Left ventricle myocardium inferior (tissue), 1 donor: Measurements from ENCODE around the gene PLEKHM2. TPM values are rescaled to one million over a fixed set of nuclear protein-coding genes. Genes with fewer than 3 reads are reported as not detected.

Source experiments
- DNase-seq: peaks from one replicate; pipeline ENCODE4 v3.0.0-alpha.2; 2020
- H3K27ac ChIP-seq: fragments of 200-600 bp; replicated peaks from 2 replicates; pipeline ENCODE4 v1.8.0; 2021
- H3K27me3 ChIP-seq: fragments of 200-600 bp; 2 replicates; pipeline ENCODE4 v1.8.0; 2021; ENCODE audit warnings: low read depth
- H3K36me3 ChIP-seq: fragments of 200-600 bp; 2 replicates; pipeline ENCODE4 v1.8.0; 2021
- H3K4me1 ChIP-seq: fragments of 200-600 bp; 2 replicates; pipeline ENCODE4 v1.8.0; 2021
- H3K4me3 ChIP-seq: fragments of 200-600 bp; 2 replicates; pipeline ENCODE4 v1.8.0; 2021; ENCODE audit warnings: mild to moderate bottlenecking, moderate library complexity
- H3K9me3 ChIP-seq: fragments of 200-600 bp; replicated peaks from 2 replicates; pipeline ENCODE4 v1.8.0; 2021
- CTCF ChIP-seq: fragments of 200-600 bp; IDR thresholded peaks from 2 replicates; pipeline ENCODE4 v1.8.0; 2021; ENCODE audit warnings: antibody characterized with exemption, mild to moderate bottlenecking, borderline replicate concordance
- intact Hi-C: fragments of 100-400 bp; cut with micrococcal nuclease; formaldehyde crosslinking; loops from one replicate; pipeline ENCODE4 v1.11.0; 2022
- total RNA-seq: library from RNA; stranded (reverse); fragmentation: NEBNext Ultra II Directional; extraction: Animal tissue kit (Norgen Biotek cat#: 25700); gene quantifications from one replicate; pipeline ENCODE4 v1.2.1, GENCODE V29; 2021
- donor health status: DM: no; HTN: yes; CAD: no; lungs with severe emphysema.

PLEKHM2 gene
- total RNA-seq, 1 donor from 2014 or later, result 90.3 TPM

- H3K36me3 ChIP-seq, result no peaks in the 10 kb centered on the region
- DNase-seq, result no peak
- H3K4me1 ChIP-seq, result peaks cover 74% of the 10 kb centered on the region
- no peak for TF ChIP-seq CTCF
- no peak overlapping the region for H3K4me3 ChIP-seq
- no peaks in the 10 kb centered on the region for H3K9me3 ChIP-seq
- intact Hi-C loops, result no loop called here
- no peak overlapping the region for H3K27ac ChIP-seq
- no peaks in the 10 kb centered on the region for H3K27me3 ChIP-seq
Observed at GRCh38 chr1:15687446-15687845, 3.3 kb downstream of the PLEKHM2 start.

- Histone ChIP-seq H3K9me3 (no peaks in the 10 kb centered on the region), H3K27ac (peak overlapping the region; percentile 67), H3K36me3 (peaks cover 3% of the 10 kb centered on the region), H3K27me3 (no peaks in the 10 kb centered on the region), H3K4me3 (no peak overlapping the region), H3K4me1 (peaks cover 70% of the 10 kb centered on the region)
- no peak for DNase-seq
- TF ChIP-seq CTCF, result no peak
- intact Hi-C loops, result no loop called here
Observed at GRCh38 chr1:15690317-15690716, 6.2 kb downstream of the PLEKHM2 start.

DNA sequence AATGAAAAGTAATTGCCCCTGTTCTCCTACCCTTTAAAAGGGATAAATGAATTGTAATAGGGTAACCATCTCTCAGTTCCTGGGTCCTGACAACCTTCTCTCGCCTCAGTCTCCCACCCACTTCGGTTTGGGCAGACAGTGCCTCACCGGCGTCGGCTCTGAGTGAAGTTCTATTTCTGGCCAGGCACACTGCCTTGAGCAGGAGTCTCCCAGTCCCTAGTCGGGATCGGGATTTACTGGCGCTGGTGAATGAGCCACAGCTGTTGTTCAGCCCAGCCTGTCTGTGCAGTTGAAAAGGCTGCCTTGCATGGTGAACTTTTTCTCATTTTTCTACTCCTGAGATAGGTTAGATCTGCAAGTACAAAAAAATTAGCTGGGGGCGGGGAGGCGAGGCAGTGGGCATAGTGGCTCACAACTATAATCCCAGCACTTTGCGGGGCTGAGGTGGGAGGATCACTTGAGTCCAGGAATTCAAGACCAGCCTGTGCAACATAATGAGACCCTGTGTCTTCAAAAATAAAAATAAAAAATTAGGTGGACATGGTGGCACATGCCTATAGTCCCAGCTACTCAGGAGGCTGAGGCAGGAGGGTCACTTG, 7.4 kb downstream of the PLEKHM2 start:
- peak; percentile 59 for DNase-seq
- H3K27ac ChIP-seq, result peak overlapping the region; percentile 67
- peaks cover 3% of the 10 kb centered on the region for H3K36me3 ChIP-seq
- no peaks in the 10 kb centered on the region for H3K9me3 ChIP-seq
- peaks cover 62% of the 10 kb centered on the region for H3K4me1 ChIP-seq
- no peak overlapping the region for H3K4me3 ChIP-seq
- TF ChIP-seq CTCF, result no peak
- no peaks in the 10 kb centered on the region for H3K27me3 ChIP-seq
- intact Hi-C loops, result no loop called here

DNA sequence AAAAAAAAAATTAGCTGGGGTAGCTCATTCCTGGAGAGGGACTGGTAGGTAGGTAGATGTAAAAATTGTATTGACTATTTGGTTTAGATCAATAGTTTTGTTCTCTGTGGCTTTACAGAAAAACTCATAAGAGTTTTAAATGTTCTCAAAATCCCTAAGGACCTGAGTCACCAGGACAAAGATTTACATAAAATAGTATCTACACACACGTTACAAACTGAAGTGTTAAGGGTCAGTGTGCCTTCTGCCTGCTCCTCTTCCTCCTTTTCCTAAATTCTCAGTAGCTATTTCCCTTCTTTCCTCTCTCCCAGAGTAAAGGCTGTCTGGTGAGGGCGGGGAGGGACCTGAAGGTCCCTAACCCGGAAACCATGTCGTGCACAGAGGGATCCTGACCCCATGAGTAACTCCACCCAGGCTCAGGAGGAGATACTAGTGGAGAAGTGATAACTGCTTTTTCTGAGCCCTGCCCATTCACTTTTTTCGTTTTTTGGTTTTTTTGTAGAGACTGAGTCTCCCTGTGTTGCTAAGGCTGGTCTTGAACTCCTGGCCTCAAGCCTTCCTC, 8.1 kb downstream of the PLEKHM2 start:
- Histone ChIP-seq H3K36me3 (peaks cover 3% of the 10 kb centered on the region), H3K4me3 (no peak overlapping the region), H3K27me3 (no peaks in the 10 kb centered on the region), H3K4me1 (peaks cover 62% of the 10 kb centered on the region), H3K9me3 (no peaks in the 10 kb centered on the region), H3K27ac (peak overlapping the region; percentile 67)
- intact Hi-C loops, result no loop called here
- TF ChIP-seq CTCF, result no peak
- no peak for DNase-seq

DNA sequence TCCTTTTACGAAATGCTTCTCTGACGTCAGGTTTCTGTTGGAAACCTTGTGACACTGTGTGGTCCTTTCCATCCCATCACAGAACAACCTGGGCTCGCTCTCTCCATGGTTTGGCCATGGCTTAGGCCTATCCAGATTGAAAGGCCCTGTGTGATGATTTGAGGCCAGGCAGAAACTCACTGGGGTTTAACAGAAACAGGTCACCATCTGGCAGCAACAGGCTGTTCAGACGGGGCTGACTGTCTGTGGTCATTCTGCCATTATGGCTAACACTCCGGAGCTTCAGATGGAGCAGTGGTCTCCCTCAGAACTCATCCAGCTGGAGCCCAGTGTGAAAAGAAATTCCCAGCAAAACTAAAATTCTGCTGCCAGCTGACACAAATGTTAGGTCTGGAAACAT, 9.3 kb downstream of the PLEKHM2 start:
- peak overlapping the region; percentile 21 for H3K27ac ChIP-seq
- DNase-seq, result no peak
- H3K4me3 ChIP-seq, result no peak overlapping the region
- H3K27me3 ChIP-seq, result no peaks in the 10 kb centered on the region
- H3K9me3 ChIP-seq, result no peaks in the 10 kb centered on the region
- H3K36me3 ChIP-seq, result peaks cover 3% of the 10 kb centered on the region
- intact Hi-C loops, result no loop called here
- H3K4me1 ChIP-seq, result peaks cover 72% of the 10 kb centered on the region
- no peak for TF ChIP-seq CTCF
